Stomach smooth muscle (tissue), 2 donors: ENCODE measurements around the gene AIPL1.

Experiments
- H3K27ac ChIP-seq: one replicate; pipeline ENCODE4 v1.7.0; 2013; ENCODE audit warnings: mild to moderate bottlenecking, low read length, inconsistent platforms
- H3K27me3 ChIP-seq, 2 donors: one replicate each; pipeline ENCODE4 v1.7.0; 2013; ENCODE audit warnings: low read length in 2 of 2; ENCODE audit not compliant: insufficient read depth in 2 of 2, control insufficient read depth in 1 of 2
- H3K36me3 ChIP-seq, 2 donors: one replicate each; pipeline ENCODE4 v1.7.0; 2013; ENCODE audit warnings: low read length in 2 of 2; ENCODE audit not compliant: control insufficient read depth in 2 of 2, insufficient read depth in 2 of 2
- H3K4me1 ChIP-seq: one replicate; pipeline ENCODE4 v1.7.0; 2013; ENCODE audit warnings: low read length; ENCODE audit not compliant: control insufficient read depth, insufficient read depth
- H3K4me3 ChIP-seq, 2 donors: one replicate each; pipeline ENCODE4 v1.7.0; 2013; ENCODE audit warnings: low read length in 2 of 2
- H3K9ac ChIP-seq, 2 donors: one replicate each; pipeline ENCODE4 v1.7.0; 2013; ENCODE audit warnings: low read length in 2 of 2, mild to moderate bottlenecking in 1 of 2
- H3K9me3 ChIP-seq, 2 donors: one replicate each; pipeline ENCODE4 v1.7.0; 2013; ENCODE audit warnings: low read length in 2 of 2; ENCODE audit not compliant: control insufficient read depth in 2 of 2
- donor health status: healthy.
- donor health status: Pancreatic carcinoma.

AIPL1 gene

GRCh38 chr17:6428207-6428965, 6.5 kb downstream of the AIPL1 start:
- no peaks in the 10 kb centered on the region for H3K4me1 ChIP-seq
- no peaks in the 10 kb centered on the region for H3K36me3 ChIP-seq
- H3K9me3 ChIP-seq = peaks cover 0 to 2% of the 10 kb centered on the region in 2 donors
- peaks cover 0 to 5% of the 10 kb centered on the region in 2 donors for H3K27me3 ChIP-seq
- H3K9ac ChIP-seq = no peak overlapping the region
- H3K27ac ChIP-seq = no peak overlapping the region
- no peak overlapping the region for H3K4me3 ChIP-seq

GRCh38 chr17:6427279-6427781, 7.6 kb downstream of the AIPL1 start:
- H3K9me3 ChIP-seq = peaks cover 0 to 2% of the 10 kb centered on the region in 2 donors
- H3K27me3 ChIP-seq = peaks cover 2 to 5% of the 10 kb centered on the region in 2 donors
- H3K4me3 ChIP-seq = no peak overlapping the region
- H3K36me3 ChIP-seq = no peaks in the 10 kb centered on the region
- H3K27ac ChIP-seq = no peak overlapping the region
- no peak overlapping the region for H3K9ac ChIP-seq
- H3K4me1 ChIP-seq = no peaks in the 10 kb centered on the region

- H3K9me3 ChIP-seq = peaks cover 0 to 2% of the 10 kb centered on the region in 2 donors
- peaks cover 4 to 5% of the 10 kb centered on the region in 2 donors for H3K27me3 ChIP-seq
- no peak overlapping the region for H3K27ac ChIP-seq
- no peaks in the 10 kb centered on the region for H3K36me3 ChIP-seq
- H3K9ac ChIP-seq = no peak overlapping the region
- no peak overlapping the region for H3K4me3 ChIP-seq
- H3K4me1 ChIP-seq = no peaks in the 10 kb centered on the region
Measured at GRCh38 chr17:6426356-6427101, 8.4 kb downstream of the AIPL1 start.

- H3K27ac ChIP-seq = no peak overlapping the region
- H3K4me1 ChIP-seq = no peaks in the 10 kb centered on the region
Measured at GRCh38 chr17:6425407-6425806, 9.5 kb downstream of the AIPL1 start.

GRCh38 chr17:6423931-6424330, 11.0 kb downstream of the AIPL1 start:
- H3K36me3 ChIP-seq = no peaks in the 10 kb centered on the region
- peaks cover 6 to 15% of the 10 kb centered on the region in 2 donors for H3K27me3 ChIP-seq
- no peak overlapping the region for H3K27ac ChIP-seq
- no peaks in the 10 kb centered on the region for H3K9me3 ChIP-seq
- no peak overlapping the region for H3K4me3 ChIP-seq
- no peak overlapping the region for H3K9ac ChIP-seq
- no peaks in the 10 kb centered on the region for H3K4me1 ChIP-seq

More at GRCh38 chr17:6425407-6425806, 9.5 kb downstream of the AIPL1 start:
- Histone ChIP-seq H3K36me3 (no peaks in the 10 kb centered on the region), H3K9ac (no peak overlapping the region), H3K27me3 (peaks cover 4 to 11% of the 10 kb centered on the region in 2 donors), H3K4me3 (no peak overlapping the region), H3K9me3 (no peaks in the 10 kb centered on the region)

GRCh38 chr17:6422654-6423241, 12.2 kb downstream of the AIPL1 start:
- Histone ChIP-seq H3K9me3 (no peaks in the 10 kb centered on the region), H3K27ac (no peak overlapping the region), H3K4me3 (no peak overlapping the region), H3K4me1 (no peaks in the 10 kb centered on the region), H3K9ac (no peak overlapping the region), H3K36me3 (no peaks in the 10 kb centered on the region), H3K27me3 (peaks cover 6 to 14% of the 10 kb centered on the region in 2 donors)

- no peak overlapping the region for H3K27ac ChIP-seq
- no peaks in the 10 kb centered on the region for H3K4me1 ChIP-seq
- no peaks in the 10 kb centered on the region for H3K36me3 ChIP-seq
- H3K9ac ChIP-seq = no peak overlapping the region
- H3K27me3 ChIP-seq = peaks cover 6 to 17% of the 10 kb centered on the region in 2 donors
- H3K9me3 ChIP-seq = no peaks in the 10 kb centered on the region
- no peak overlapping the region for H3K4me3 ChIP-seq
Measured at GRCh38 chr17:6421700-6422604, 13.0 kb downstream of the AIPL1 start.

- Histone ChIP-seq H3K27me3 (peaks cover 6 to 17% of the 10 kb centered on the region in 2 donors), H3K4me3 (no peak overlapping the region)
Measured at GRCh38 chr17:6420173-6420641, 14.7 kb downstream of the AIPL1 start.

GRCh38 chr17:6415616-6416015, 19.3 kb downstream of the AIPL1 start:
- H3K4me1 ChIP-seq = no peaks in the 10 kb centered on the region

More at GRCh38 chr17:6420173-6420641, 14.7 kb downstream of the AIPL1 start:
- Histone ChIP-seq H3K9me3 (no peaks in the 10 kb centered on the region), H3K9ac (no peak overlapping the region), H3K36me3 (no peaks in the 10 kb centered on the region), H3K27ac (no peak overlapping the region), H3K4me1 (no peaks in the 10 kb centered on the region)

GRCh38 chr17:6413065-6413464, 21.9 kb downstream of the AIPL1 start:
- no peak overlapping the region for H3K9ac ChIP-seq
- no peak overlapping the region for H3K27ac ChIP-seq
- H3K27me3 ChIP-seq = peaks cover 0 to 14% of the 10 kb centered on the region in 2 donors
- no peaks in the 10 kb centered on the region for H3K36me3 ChIP-seq
- H3K4me3 ChIP-seq = no peak overlapping the region
- no peaks in the 10 kb centered on the region for H3K9me3 ChIP-seq
- H3K4me1 ChIP-seq = no peaks in the 10 kb centered on the region

More at GRCh38 chr17:6415616-6416015, 19.3 kb downstream of the AIPL1 start:
- Histone ChIP-seq H3K27me3 (peaks cover 2 to 19% of the 10 kb centered on the region in 2 donors), H3K4me3 (no peak overlapping the region), H3K36me3 (no peaks in the 10 kb centered on the region), H3K9me3 (no peaks in the 10 kb centered on the region), H3K27ac (no peak overlapping the region), H3K9ac (no peak overlapping the region)
